BJ (cell line): ENCODE results near the gene SCARB1. TPM values are rescaled to one million over a fixed set of nuclear protein-coding genes. Genes with fewer than 3 reads are reported as not detected.

Experiments
- CTCF ChIA-PET: fragments of 350-600 bp; formaldehyde crosslinking; extraction: SDS; loops from one replicate; lab custom pipeline; 2021; ENCODE audit warnings: antibody characterized with exemption, inconsistent platforms; lab: Yijun Ruan, JAX
- POLR2A ChIA-PET: fragments of 300-600 bp; sonication (Branson Sonifier 250); formaldehyde crosslinking; extraction: SDS; loops from one replicate; lab custom pipeline; 2021; ENCODE audit warnings: antibody characterized with exemption; lab: Charles Lee
- DNase-seq: peaks from one replicate; pipeline ENCODE4 v3.0.0-alpha.2; 2011; ENCODE audit warnings: low read depth
- H3K27me3 ChIP-seq: 2 replicates; pipeline ENCODE4 v1.6.0; 2011; ENCODE audit warnings: low read length; ENCODE audit not compliant: control insufficient read depth, insufficient read depth
- H3K36me3 ChIP-seq: 2 replicates; pipeline ENCODE4 v1.5.1; 2011; ENCODE audit warnings: low read length; ENCODE audit not compliant: control insufficient read depth, insufficient read depth
- H3K4me3 ChIP-seq: 2 replicates; pipeline ENCODE4 v1.5.1; 2011; ENCODE audit warnings: low read depth, mild to moderate bottlenecking, control low read depth, low read length
- CTCF ChIP-seq: IDR thresholded peaks from 2 replicates; pipeline ENCODE4 v1.5.1; 2011; ENCODE audit warnings: low read depth, mild to moderate bottlenecking, control low read depth, inconsistent platforms, low read length, moderate library complexity; ENCODE audit not compliant: insufficient read depth
- polyA plus RNA-seq: library from polyadenylated mRNA; depleted of rRNA; stranded (reverse); fragments of >200 nt; gene quantifications from 2 replicates; pipeline ENCODE4 v1.2.3, GENCODE V29; 2011

Gene SCARB1
- polyA plus RNA-seq, 1 experiment: 38.4 TPM

GRCh38 chr12:124765581-124766489 lies 97.8 kb downstream of the SCARB1 start:
- TF ChIP-seq CTCF: no peak
- H3K4me3 ChIP-seq: no peak overlapping the region
- H3K27me3 ChIP-seq: peaks cover 2% of the 10 kb centered on the region; the same call in 1 of the 2 replicates
- POLR2A ChIA-PET: interaction anchor here (1.3 kb wide), 1 partner anchor 372 kb away, joined by 3 read pairs; no protein-coding TSS in a partner anchor
- H3K36me3 ChIP-seq: no peaks in the 10 kb centered on the region
- CTCF ChIA-PET: interaction anchor here (0.6 to 4.4 kb wide), 38 partner anchors 10 to 730 kb away, joined by 3 to 29 read pairs (median 4); partner anchors contain the start of gene NCOR2
- DNase-seq: no peak

GRCh38 chr12:124764870-124765580 lies 98.6 kb downstream of the SCARB1 start:
- no peak for TF ChIP-seq CTCF
- ChIA-PET CTCF (interaction anchor here (0.6 to 4.4 kb wide), 44 partner anchors 9 to 729 kb away, joined by 3 to 29 read pairs (median 4); partner anchors contain the start of gene NCOR2), POLR2A (interaction anchor here (1.3 kb wide), 1 partner anchor 372 kb away, joined by 3 read pairs; no protein-coding TSS in a partner anchor)
- no peak overlapping the region for H3K4me3 ChIP-seq
- H3K27me3 ChIP-seq: peaks cover 2% of the 10 kb centered on the region; the same call in 1 of the 2 replicates
- DNase-seq: peak; percentile 97
- no peaks in the 10 kb centered on the region for H3K36me3 ChIP-seq

GRCh38 chr12:124764451-124764850 lies 99.2 kb downstream of the SCARB1 start:
- TF ChIP-seq CTCF: peak; percentile 84
- POLR2A ChIA-PET: interaction anchor here (1.3 kb wide), 1 partner anchor 371 kb away, joined by 3 read pairs; no protein-coding TSS in a partner anchor
- Histone ChIP-seq H3K4me3 (no peak overlapping the region), H3K36me3 (no peaks in the 10 kb centered on the region), H3K27me3 (peaks cover 2% of the 10 kb centered on the region; the same call in 1 of the 2 replicates)
- DNase-seq: no peak
- CTCF ChIA-PET: interaction anchor here (0.6 to 4.4 kb wide), 37 partner anchors 9 to 729 kb away, joined by 3 to 29 read pairs (median 4); partner anchors contain the start of gene NCOR2

GRCh38 chr12:124763594-124763979 lies 100.1 kb downstream of the SCARB1 start:
- Histone ChIP-seq H3K36me3 (no peaks in the 10 kb centered on the region), H3K27me3 (peaks cover 2% of the 10 kb centered on the region; the same call in 1 of the 2 replicates), H3K4me3 (no peak overlapping the region)
- no peak for DNase-seq
- POLR2A ChIA-PET: no interaction called here
- TF ChIP-seq CTCF: no peak
- CTCF ChIA-PET: interaction anchor here (0.7 to 4.4 kb wide), 16 partner anchors 8 to 724 kb away, joined by 3 to 29 read pairs (median 6); partner anchors contain the start of gene NCOR2
